Mucosa of descending colon (tissue), 3 donors: ENCODE data around the gene REG1B. TPM values are rescaled to one million over a fixed set of nuclear protein-coding genes. Genes with fewer than 3 reads are reported as not detected.

Experiments used
- ATAC-seq: fragments of 200-7000 bp; cut with Tn5 transposase; one replicate; pipeline ENCODE4 v1.9.1; 2020; ENCODE audit warnings: mild to moderate bottlenecking, moderate library complexity
- DNase-seq, 3 donors: peaks; one replicate each; pipeline ENCODE4 v3.0.0-alpha.2; 2020
- H3K36me3 ChIP-seq: fragments of 200-600 bp; one replicate; pipeline ENCODE4 v1.8.0; 2021; ENCODE audit warnings: low read depth, mild to moderate bottlenecking
- H3K4me1 ChIP-seq: fragments of 200-600 bp; one replicate; pipeline ENCODE4 v1.8.0; 2021; ENCODE audit warnings: low read depth, mild to moderate bottlenecking
- H3K4me3 ChIP-seq: fragments of 200-600 bp; one replicate; pipeline ENCODE4 v1.8.0; 2021; ENCODE audit warnings: mild to moderate bottlenecking
- H3K9me3 ChIP-seq: fragments of 200-600 bp; one replicate; pipeline ENCODE4 v1.8.0; 2021; ENCODE audit warnings: mild to moderate bottlenecking
- intact Hi-C, 2 donors: fragments of 100-400 bp; cut with DNase I in 1 of 2; cut with micrococcal nuclease in 1 of 2; formaldehyde crosslinking; loops; one replicate each; pipeline versions ENCODE4 v1.11.0 to v1.11.1; 2022; cut with DNase I, micrococcal nuclease
- long read RNA-seq, 2 donors: library from polyadenylated mRNA; unstranded; transcript quantifications; one replicate each; pipeline ENCODE4 v2.0.0, GENCODE V29; 2019 to 2021
- total RNA-seq, 3 donors: library from RNA; stranded (reverse); fragmentation: NEBNext Ultra II Directional in 2 of 3; extraction: Animal tissue kit (Norgen Biotek cat#: 25700) in 2 of 3; gene quantifications; one replicate each; pipeline versions ENCODE4 v1.2.1 to v1.2.4, GENCODE V29; 2021 to 2023
- TF ChIP-seq, protein P1 (sequence below): fragments of 200-600 bp; IDR thresholded peaks from one replicate; pipeline ENCODE4 v1.8.0; 2022; ENCODE audit warnings: antibody characterized with exemption, mild to moderate bottlenecking
- donor health status: DM: no; HTN: no; CAD: no; lungs with moderate emphysema.
- donor health status: DM: no; HTN: no; CAD: no.
- donor health status: DM: no; HTN: yes; CAD: no.

REG1B gene, protein sequence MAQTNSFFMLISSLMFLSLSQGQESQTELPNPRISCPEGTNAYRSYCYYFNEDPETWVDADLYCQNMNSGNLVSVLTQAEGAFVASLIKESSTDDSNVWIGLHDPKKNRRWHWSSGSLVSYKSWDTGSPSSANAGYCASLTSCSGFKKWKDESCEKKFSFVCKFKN
- 100 to 1,000 TPM in 1 of 3 donors, 1 to 10 TPM in 1, not detected in 1; 1.2 to 395 TPM for total RNA-seq
- long read RNA-seq, donor 1: 0 reads
- long read RNA-seq, donor 2, transcript REG1B-201 (6 exons, 767 nt): major isoform, 71 of 95 reads
- long read RNA-seq, donor 2, partial matches to known transcripts: 17 of 95 reads
- long read RNA-seq, donor 2, other reads (novel, unspliced or antisense): 4 of 95 reads

DNA sequence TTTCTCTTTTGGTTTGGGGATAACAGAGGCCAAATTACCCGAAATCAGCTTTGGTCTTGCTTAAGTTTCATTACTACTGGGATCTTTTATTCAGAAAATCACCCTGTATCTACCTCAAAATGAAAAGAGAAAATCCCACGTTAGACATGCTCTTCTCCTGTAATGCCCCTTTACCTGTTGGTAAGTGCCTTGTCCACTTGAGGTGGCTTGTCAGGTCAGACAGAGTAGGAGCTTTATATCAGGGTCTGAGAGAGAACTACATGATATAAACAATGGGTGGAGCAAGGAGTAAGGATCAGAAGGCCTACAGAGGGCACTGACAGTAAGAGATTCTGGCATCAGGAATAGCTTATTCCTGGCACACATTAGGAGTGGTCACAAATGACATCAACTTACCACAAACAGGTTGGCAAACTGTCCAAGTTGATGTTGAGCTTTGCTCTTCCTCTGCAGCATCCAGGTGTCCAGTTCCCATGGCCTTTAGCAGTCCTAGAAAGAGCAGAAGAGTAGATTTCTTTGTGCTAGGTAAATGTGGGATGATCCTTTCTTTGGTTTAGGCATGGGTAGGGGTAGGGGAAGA lies at the start of gene REG1B:
Gene REG1B, minus strand, starts transcription at position 209 of the 580 bp plus-strand sequence. CDS start 381 bp downstream, outside the sequence.
- Histone ChIP-seq H3K36me3 (no peaks in the 10 kb centered on the region), H3K9me3 (no peaks in the 10 kb centered on the region), H3K4me3 (no peak within 1 kb of the TSS), H3K4me1 (peaks cover 3% of the 10 kb centered on the region)
- TF ChIP-seq, protein P1, sequence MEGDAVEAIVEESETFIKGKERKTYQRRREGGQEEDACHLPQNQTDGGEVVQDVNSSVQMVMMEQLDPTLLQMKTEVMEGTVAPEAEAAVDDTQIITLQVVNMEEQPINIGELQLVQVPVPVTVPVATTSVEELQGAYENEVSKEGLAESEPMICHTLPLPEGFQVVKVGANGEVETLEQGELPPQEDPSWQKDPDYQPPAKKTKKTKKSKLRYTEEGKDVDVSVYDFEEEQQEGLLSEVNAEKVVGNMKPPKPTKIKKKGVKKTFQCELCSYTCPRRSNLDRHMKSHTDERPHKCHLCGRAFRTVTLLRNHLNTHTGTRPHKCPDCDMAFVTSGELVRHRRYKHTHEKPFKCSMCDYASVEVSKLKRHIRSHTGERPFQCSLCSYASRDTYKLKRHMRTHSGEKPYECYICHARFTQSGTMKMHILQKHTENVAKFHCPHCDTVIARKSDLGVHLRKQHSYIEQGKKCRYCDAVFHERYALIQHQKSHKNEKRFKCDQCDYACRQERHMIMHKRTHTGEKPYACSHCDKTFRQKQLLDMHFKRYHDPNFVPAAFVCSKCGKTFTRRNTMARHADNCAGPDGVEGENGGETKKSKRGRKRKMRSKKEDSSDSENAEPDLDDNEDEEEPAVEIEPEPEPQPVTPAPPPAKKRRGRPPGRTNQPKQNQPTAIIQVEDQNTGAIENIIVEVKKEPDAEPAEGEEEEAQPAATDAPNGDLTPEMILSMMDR: no peak
- no peak for DNase-seq
- peak; percentile 25 for ATAC-seq
- intact Hi-C loops: no loop called here

DNA sequence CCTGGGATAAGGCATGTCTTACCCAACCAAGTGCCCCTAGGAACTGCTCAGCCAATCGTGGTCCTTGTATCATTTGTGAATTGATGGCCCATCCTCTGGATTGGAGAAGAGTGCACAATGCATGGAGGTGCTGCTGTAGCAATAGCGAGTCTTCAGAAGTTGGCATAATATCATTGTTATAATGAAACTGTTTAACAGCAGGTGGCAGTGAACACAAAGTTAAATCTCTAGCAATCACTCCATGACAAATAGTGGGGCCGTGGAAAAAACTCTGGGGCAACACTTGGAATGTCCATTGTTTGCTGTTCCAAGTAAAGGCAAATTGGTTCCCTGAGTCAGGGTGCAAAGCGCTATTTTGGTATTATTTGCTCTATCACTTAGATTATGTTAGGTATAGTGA lies 43.9 kb upstream of the REG1B start:
- H3K36me3 ChIP-seq: no peaks in the 10 kb centered on the region
- DNase-seq (peak in 1 of 3 donors; percentile 4), ATAC-seq (no peak)
- TF ChIP-seq, protein P1: no peak
- intact Hi-C loops: no loop called here
- no peak overlapping the region for H3K4me3 ChIP-seq
- H3K9me3 ChIP-seq: no peaks in the 10 kb centered on the region
- H3K4me1 ChIP-seq: no peaks in the 10 kb centered on the region

DNA sequence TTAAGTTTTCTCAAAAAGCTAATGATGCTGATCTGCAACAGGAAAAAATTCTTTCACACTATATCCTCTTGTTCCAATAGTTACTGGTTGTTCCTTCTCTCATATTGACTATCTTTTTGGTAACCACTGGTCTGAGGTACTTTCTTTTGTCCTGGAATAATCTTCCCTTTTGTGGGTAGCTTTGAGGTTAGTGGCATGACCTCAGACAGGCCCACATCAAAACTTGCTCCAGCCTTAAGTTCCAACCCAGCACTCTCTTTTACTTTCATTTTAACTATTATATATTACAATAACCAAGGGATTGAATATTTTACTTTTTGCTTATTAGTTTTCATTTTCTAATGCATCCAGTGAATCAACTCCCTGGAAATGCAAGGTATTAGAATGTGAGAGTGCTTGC lies 42.0 kb upstream of the REG1B start:
- TF ChIP-seq, protein P1: no peak
- DNase-seq (no peak), ATAC-seq (no peak)
- Histone ChIP-seq H3K4me3 (no peak overlapping the region), H3K9me3 (no peaks in the 10 kb centered on the region), H3K4me1 (no peaks in the 10 kb centered on the region), H3K36me3 (no peaks in the 10 kb centered on the region)
- intact Hi-C loops: no loop called here

DNA sequence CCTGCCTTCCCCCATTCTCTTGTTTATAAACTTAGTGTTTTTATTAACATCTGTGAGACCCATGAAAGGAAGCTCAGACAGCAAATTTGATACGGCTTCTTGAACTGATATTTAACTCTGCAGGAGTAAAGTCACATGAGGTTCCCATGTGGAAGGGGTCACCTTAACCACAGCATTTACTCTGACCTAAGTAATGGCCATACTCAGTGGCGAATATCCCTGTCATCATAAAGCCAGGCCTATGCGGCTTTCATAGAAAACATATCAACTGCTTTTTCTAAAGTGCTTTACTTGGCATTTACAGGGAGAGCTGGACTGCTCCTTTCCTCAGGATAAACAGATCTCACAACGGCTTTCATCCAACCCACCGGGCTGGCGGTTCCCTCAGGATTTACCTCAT lies 41.5 kb upstream of the REG1B start:
- H3K9me3 ChIP-seq: no peaks in the 10 kb centered on the region
- no peak overlapping the region for H3K4me3 ChIP-seq
- intact Hi-C loops: no loop called here
- TF ChIP-seq, protein P1: no peak
- no peaks in the 10 kb centered on the region for H3K36me3 ChIP-seq
- no peaks in the 10 kb centered on the region for H3K4me1 ChIP-seq
- DNase-seq (no peak), ATAC-seq (no peak)

DNA sequence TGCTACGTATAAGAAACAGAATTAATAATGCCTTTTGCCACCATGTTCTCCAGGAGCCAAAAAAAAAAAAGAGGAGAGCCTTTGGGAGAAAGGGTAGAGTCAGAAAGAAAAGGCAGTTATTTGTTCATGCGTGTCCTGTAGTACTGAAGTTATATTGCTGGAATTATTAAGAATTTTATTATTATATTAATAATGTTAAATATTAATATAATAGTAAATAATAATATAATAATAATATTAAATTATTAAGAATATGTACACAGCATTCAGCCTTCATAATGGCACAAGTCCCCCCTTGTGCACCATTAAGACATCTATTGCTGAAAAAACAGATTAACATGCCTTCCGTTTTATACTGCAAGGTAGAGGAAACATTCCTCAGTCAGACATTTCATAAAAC lies 40.6 kb upstream of the REG1B start:
- Histone ChIP-seq H3K9me3 (no peaks in the 10 kb centered on the region), H3K36me3 (no peaks in the 10 kb centered on the region), H3K4me3 (no peak overlapping the region), H3K4me1 (no peaks in the 10 kb centered on the region)
- intact Hi-C loops: no loop called here
- DNase-seq: no peak
- TF ChIP-seq, protein P1: no peak
- ATAC-seq: no peak
